ENCODE results near the gene NKD1.

NKD1 gene

DNA sequence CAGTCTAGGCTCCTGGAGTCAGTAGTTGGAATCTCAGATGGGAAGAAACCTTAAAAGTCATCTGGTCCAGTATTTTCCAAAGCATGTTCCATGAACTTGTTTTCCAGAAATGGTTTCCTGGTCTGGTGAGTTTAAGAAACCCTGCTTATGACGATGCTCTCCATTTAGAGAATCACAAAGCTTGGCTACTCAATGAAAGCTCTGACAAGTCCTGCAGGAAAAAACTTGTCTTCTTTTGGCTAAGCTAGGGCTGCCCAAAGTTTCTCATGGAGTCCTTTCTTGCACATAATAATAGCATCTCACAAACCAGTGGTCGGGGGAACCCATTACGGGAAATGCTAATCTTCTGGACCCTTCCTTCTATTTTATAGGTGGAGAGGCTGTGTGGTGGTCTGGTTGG, 5.5 kb upstream of the NKD1 start:
- Histone ChIP-seq H3K9me3 (ENCODE audit: severe bottlenecking) (no peaks in the 10 kb centered on the region), H3K27ac (no peak overlapping the region), H3K36me3 (no peaks in the 10 kb centered on the region), H3K27me3 (ENCODE audit: insufficient read depth, low read depth, severe bottlenecking) (no peaks in the 10 kb centered on the region), H3K4me3 (ENCODE audit: low read depth, low read length) (no peak overlapping the region)
- no peak for DNase-seq
- TF ChIP-seq, protein P1, sequence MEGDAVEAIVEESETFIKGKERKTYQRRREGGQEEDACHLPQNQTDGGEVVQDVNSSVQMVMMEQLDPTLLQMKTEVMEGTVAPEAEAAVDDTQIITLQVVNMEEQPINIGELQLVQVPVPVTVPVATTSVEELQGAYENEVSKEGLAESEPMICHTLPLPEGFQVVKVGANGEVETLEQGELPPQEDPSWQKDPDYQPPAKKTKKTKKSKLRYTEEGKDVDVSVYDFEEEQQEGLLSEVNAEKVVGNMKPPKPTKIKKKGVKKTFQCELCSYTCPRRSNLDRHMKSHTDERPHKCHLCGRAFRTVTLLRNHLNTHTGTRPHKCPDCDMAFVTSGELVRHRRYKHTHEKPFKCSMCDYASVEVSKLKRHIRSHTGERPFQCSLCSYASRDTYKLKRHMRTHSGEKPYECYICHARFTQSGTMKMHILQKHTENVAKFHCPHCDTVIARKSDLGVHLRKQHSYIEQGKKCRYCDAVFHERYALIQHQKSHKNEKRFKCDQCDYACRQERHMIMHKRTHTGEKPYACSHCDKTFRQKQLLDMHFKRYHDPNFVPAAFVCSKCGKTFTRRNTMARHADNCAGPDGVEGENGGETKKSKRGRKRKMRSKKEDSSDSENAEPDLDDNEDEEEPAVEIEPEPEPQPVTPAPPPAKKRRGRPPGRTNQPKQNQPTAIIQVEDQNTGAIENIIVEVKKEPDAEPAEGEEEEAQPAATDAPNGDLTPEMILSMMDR (IDR thresholded peaks at IDR 0.05; ENCODE audit: low read depth, low read length), result no peak

DNA sequence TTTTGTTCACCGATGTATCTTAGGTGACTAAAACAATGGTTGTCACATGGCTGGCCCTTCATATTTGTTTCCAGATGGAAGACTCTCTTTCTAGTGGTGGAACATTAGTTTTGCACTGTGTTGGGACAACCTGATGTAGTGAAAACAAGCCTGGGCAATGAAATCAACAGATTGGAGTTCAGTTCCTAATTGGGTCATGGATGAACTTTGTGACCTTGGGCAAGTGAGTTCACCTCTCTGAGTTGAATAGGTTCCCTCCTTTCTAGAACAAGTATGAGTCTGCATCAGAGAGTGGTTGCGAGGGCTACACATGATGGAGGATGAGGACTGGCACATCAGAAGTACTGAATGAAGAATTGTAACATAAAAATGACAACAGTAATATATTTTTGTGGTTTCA, 2.1 kb upstream of the NKD1 start:
- H3K9me3 ChIP-seq (ENCODE audit: severe bottlenecking), result no peaks in the 10 kb centered on the region
- H3K27ac ChIP-seq, result no peak overlapping the region
- TF ChIP-seq, protein P1 (IDR thresholded peaks at IDR 0.05; ENCODE audit: low read depth, low read length), result no peak
- H3K4me3 ChIP-seq (ENCODE audit: low read depth, low read length), result no peak overlapping the region
- no peaks in the 10 kb centered on the region for H3K36me3 ChIP-seq
- no peaks in the 10 kb centered on the region for H3K27me3 ChIP-seq (ENCODE audit: insufficient read depth, low read depth, severe bottlenecking)
- DNase-seq, result no peak

DNA sequence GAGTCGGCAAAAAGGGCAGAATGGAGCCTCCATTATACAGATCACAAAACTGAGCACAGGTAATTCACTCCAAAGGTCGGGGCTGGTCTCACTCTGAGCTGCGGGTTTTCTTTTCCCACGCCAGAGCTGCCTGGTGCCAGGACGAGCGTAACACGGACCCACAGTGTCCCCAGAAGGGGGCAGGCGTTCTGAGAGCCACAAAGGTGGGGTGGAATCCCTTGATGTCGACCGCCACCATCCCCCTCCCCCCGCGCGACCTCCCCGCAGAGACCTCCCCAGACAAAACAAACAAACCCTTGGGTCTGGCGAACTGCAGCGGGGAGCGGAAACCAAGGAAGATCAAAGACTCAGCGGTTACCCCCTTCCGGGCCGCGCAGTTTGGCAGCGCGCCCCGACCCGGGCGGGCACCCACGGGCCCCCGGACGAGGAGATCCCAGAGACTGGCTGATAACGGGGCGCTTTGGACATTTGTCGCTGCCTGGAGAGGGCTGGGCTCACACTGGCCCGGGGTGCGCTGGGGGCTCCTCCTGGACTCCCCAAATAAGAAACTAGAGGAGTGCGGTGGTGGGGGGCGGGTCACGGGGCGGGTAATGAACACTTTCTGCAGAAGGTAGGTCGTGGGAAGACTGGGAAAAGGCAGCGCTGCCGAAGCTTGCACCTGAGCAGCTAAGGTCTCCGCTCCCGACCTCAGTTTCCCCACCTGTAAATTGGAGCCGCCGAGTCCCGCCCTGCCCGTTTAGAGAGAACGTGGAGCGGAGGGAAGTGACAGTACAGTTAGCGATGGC, 664 bp upstream of the NKD1 start:
- Histone ChIP-seq H3K27me3 (ENCODE audit: insufficient read depth, low read depth, severe bottlenecking) (no peaks in the 10 kb centered on the region), H3K4me3 (ENCODE audit: low read depth, low read length) (peak overlapping the region; percentile 74), H3K36me3 (no peaks in the 10 kb centered on the region), H3K27ac (no peak overlapping the region), H3K9me3 (ENCODE audit: severe bottlenecking) (no peaks in the 10 kb centered on the region)
- peak; percentile 72 for DNase-seq
- TF ChIP-seq, protein P1 (IDR thresholded peaks at IDR 0.05; ENCODE audit: low read depth, low read length), result peak; percentile 55

DNA sequence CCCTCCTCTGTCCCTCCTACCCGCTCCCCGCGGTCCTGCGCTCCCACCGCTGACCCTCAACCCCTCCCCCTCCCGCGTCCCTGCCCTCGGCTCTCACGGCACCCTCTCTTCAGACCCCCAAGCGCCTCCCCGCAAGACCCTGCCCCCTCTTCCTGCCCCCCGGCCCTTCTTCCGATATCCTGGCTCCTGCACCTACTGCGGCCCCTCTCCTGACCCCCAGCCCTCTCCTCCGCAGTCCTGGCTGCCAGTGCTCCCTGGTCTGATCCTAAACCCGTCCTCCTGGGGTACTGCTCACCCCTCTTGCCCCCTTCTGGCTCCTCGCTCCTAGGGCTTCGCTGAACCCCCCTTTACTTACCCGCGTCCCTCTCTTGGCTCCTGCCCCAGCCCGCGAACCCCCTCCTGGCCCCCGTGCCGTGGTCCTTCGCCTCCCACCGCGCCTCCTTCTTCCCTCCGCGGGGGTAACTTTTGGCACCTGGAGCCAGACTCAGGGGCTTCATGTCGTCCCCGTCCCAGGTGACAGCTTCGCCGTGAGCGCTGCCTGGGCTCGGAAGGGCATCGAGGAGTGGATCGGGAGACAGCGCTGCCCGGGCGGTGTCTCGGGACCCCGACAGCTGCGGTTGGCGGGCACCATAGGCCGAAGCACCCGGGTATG, 839 bp downstream of the NKD1 start:
- Histone ChIP-seq H3K9me3 (ENCODE audit: severe bottlenecking) (no peaks in the 10 kb centered on the region), H3K36me3 (no peaks in the 10 kb centered on the region), H3K4me3 (ENCODE audit: low read depth, low read length) (peak overlapping the region; percentile 57), H3K27ac (no peak overlapping the region; the same call in 1 of the 2 replicates), H3K27me3 (ENCODE audit: insufficient read depth, low read depth, severe bottlenecking) (no peaks in the 10 kb centered on the region)
- DNase-seq, result peak; percentile 16
- TF ChIP-seq, protein P1 (IDR thresholded peaks at IDR 0.05; ENCODE audit: low read depth, low read length), result no peak

DNA sequence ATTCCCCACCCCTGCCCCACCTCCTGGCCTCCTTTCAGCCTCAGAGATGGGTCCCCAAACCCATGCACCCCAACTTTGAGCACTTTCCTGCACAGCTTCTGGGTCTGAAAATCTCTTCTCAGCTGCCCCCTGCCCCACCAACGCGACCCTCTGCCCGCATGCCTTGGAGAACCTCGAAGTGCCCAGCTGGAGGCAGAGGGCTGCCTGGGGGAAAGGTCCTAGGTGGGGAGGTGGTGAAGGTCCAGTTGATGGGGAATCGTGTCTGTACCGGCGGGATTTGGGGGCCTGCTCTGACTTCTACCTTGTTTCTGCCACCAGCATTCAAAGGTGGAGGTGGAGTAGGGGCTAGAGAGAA, 1.3 kb downstream of the NKD1 start:
- Histone ChIP-seq H3K9me3 (ENCODE audit: severe bottlenecking) (no peaks in the 10 kb centered on the region), H3K27ac (no peak overlapping the region), H3K27me3 (ENCODE audit: insufficient read depth, low read depth, severe bottlenecking) (no peaks in the 10 kb centered on the region), H3K36me3 (no peaks in the 10 kb centered on the region), H3K4me3 (ENCODE audit: low read depth, low read length) (no peak overlapping the region)
- no peak for DNase-seq
- TF ChIP-seq, protein P1 (IDR thresholded peaks at IDR 0.05; ENCODE audit: low read depth, low read length), result no peak

All from WERI-Rb-1 (cell line).